PC-3 (cell line): ENCODE measurements around the gene SH2D2A. TPM values are rescaled to one million over a fixed set of nuclear protein-coding genes. Genes with fewer than 3 reads are reported as not detected.
A peak's percentile ranks its signal among the peaks of the same experiment; 100 is the strongest.

Experiments used
- ATAC-seq: fragments of 200-7000 bp; cut with Tn5 transposase; 2 replicates; pipeline ENCODE4 v1.9.1; 2020; ENCODE audit warnings: mild to moderate bottlenecking, moderate library complexity
- BruUV-seq: library from RNA; stranded (reverse); fragments of 400-500 nt; replicated peaks from 2 replicates; lab custom pipeline; 2021; lab: Mats Ljungman, UMichigan
- CTCF ChIA-PET: fragments of 300-600 bp; sonication (Branson Sonifier 250); formaldehyde crosslinking; loops from one replicate; lab custom pipeline; 2022; ENCODE audit warnings: antibody characterized with exemption; lab: Charles Lee
- POLR2A ChIA-PET: fragments of 300-600 bp; sonication (Branson Sonifier 250); formaldehyde crosslinking; loops from one replicate; lab custom pipeline; 2022; ENCODE audit warnings: antibody characterized with exemption; ENCODE audit not compliant: unreplicated experiment; lab: Charles Lee
- DNase-seq: peaks from one replicate; pipeline ENCODE4 v3.0.0-alpha.2; 2015
- H2AFZ ChIP-seq: fragments of 300-600 bp; sonication (generic); 2 replicates; pipeline ENCODE4 v1.6.0; 2016; ENCODE audit warnings: antibody characterized with exemption, low read length
- H3F3A ChIP-seq: fragments of 300-600 bp; sonication (generic); one replicate; pipeline ENCODE4 v1.6.0; 2017; ENCODE audit warnings: antibody characterized with exemption, low read length, control low read depth, mild to moderate bottlenecking; ENCODE audit not compliant: unreplicated experiment
- H3K27ac ChIP-seq: fragments of 300-600 bp; sonication (generic); 2 replicates; pipeline ENCODE4 v1.5.1; 2016; ENCODE audit warnings: mild to moderate bottlenecking, low read length
- H3K27me3 ChIP-seq: fragments of 300-600 bp; sonication (generic); 2 replicates; pipeline ENCODE4 v1.6.1; 2016; ENCODE audit warnings: low read length, mixed read lengths
- H3K36me3 ChIP-seq: fragments of 300-600 bp; sonication (generic); 2 replicates; pipeline ENCODE4 v1.6.1; 2016; ENCODE audit warnings: low read depth, mixed run types, low read length, mixed read lengths
- H3K4me1 ChIP-seq: fragments of 300-600 bp; sonication (generic); 2 replicates; pipeline ENCODE4 v1.5.1; 2016; ENCODE audit warnings: low read length; ENCODE audit not compliant: insufficient read depth
- H3K4me2 ChIP-seq: fragments of 300-600 bp; sonication (generic); 2 replicates; pipeline ENCODE4 v1.6.0; 2016; ENCODE audit warnings: low read length
- H3K4me3 ChIP-seq: fragments of 300-600 bp; sonication (generic); 2 replicates; pipeline ENCODE4 v1.5.1; 2016; ENCODE audit warnings: mild to moderate bottlenecking, low read length, mixed read lengths
- H3K79me2 ChIP-seq: fragments of 300-600 bp; sonication (generic); 2 replicates; pipeline ENCODE4 v1.6.1; 2017; ENCODE audit warnings: low read length, mixed read lengths
- H3K9ac ChIP-seq: fragments of 300-600 bp; sonication (generic); 2 replicates; pipeline ENCODE4 v1.6.0; 2016; ENCODE audit warnings: mild to moderate bottlenecking, low read length
- H3K9me2 ChIP-seq: fragments of 300-600 bp; sonication (generic); replicated peaks from 2 replicates; pipeline ENCODE4 v1.6.1; 2016; ENCODE audit warnings: mixed run types, low read length, mixed read lengths
- H3K9me3 ChIP-seq: fragments of 300-600 bp; sonication (generic); 2 replicates; pipeline ENCODE4 v1.6.1; 2016; ENCODE audit warnings: low read length, mixed read lengths
- H4K20me1 ChIP-seq: fragments of 300-600 bp; sonication (generic); 2 replicates; pipeline ENCODE4 v1.6.1; 2016; ENCODE audit warnings: low read length, mixed read lengths
- EZH2 ChIP-seq: fragments of 300-600 bp; sonication (generic); IDR thresholded peaks from one replicate; pipeline ENCODE4 v1.6.1; 2017; ENCODE audit warnings: antibody characterized with exemption, mild to moderate bottlenecking, low read length; ENCODE audit not compliant: unreplicated experiment
- EZH2phosphoT487 ChIP-seq: fragments of 300-600 bp; sonication (generic); IDR thresholded peaks from 2 replicates; pipeline ENCODE4 v1.6.1; 2018; ENCODE audit warnings: mild to moderate bottlenecking, antibody characterized with exemption, low read length, borderline replicate concordance
- intact Hi-C: fragments of 100-400 bp; cut with micrococcal nuclease; formaldehyde crosslinking; loops from 2 replicates; pipeline ENCODE4 v1.9.0; 2023
- total RNA-seq: library from RNA; depleted of rRNA; stranded (reverse); fragments of >200 nt; gene quantifications from 2 replicates; pipeline ENCODE4 v1.2.3, GENCODE V29; 2014
- TF ChIP-seq, protein P1 (sequence below): fragments of 300-600 bp; sonication (generic); conservative IDR thresholded peaks from 2 replicates; pipeline ENCODE4 v1.5.1; 2017; ENCODE audit warnings: antibody characterized with exemption, low read depth, mild to moderate bottlenecking, low read length

SH2D2A gene
- total RNA-seq, 1 experiment from 2014 or later: 6.9 TPM

DNA sequence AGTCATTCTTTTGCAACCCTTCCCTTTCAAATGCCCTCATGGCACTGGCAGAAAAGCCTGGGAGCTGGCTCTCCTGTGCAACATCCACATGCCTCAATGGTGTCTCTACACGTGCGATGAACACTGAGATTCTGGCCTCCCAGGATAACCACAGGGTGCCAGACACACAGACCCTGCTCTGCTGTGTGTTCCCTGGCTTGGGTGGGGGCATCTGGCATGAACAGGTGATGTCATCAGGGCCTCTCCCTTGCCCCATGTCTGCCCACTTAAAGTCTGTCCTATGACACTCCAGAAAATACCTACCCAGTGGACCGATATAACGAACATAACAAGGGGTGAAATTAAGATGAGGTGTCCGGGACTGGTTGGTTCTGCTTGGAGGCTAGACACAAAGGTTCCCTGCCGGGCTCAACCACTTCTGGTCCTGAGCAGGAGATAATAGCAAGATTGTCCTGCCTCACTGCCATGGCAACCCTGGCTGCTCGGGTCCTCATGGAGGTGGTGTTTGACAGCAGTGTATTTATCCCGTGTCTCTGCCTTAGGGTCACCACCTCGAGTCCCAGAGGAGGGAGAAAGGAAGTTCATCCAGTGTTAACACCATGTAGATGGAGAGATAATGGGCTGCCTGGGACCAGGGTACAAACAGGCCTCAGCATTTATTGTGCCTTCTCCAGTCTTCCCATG is 22.9 kb upstream of the SH2D2A start:
- H3K27me3 ChIP-seq: no peaks in the 10 kb centered on the region
- ATAC-seq (no peak), DNase-seq (no peak)
- TF ChIP-seq EZH2 (no peak), EZH2phosphoT487 (no peak)
- TF ChIP-seq, protein P1, sequence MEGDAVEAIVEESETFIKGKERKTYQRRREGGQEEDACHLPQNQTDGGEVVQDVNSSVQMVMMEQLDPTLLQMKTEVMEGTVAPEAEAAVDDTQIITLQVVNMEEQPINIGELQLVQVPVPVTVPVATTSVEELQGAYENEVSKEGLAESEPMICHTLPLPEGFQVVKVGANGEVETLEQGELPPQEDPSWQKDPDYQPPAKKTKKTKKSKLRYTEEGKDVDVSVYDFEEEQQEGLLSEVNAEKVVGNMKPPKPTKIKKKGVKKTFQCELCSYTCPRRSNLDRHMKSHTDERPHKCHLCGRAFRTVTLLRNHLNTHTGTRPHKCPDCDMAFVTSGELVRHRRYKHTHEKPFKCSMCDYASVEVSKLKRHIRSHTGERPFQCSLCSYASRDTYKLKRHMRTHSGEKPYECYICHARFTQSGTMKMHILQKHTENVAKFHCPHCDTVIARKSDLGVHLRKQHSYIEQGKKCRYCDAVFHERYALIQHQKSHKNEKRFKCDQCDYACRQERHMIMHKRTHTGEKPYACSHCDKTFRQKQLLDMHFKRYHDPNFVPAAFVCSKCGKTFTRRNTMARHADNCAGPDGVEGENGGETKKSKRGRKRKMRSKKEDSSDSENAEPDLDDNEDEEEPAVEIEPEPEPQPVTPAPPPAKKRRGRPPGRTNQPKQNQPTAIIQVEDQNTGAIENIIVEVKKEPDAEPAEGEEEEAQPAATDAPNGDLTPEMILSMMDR: no peak
- no peaks in the 10 kb centered on the region for H3F3A ChIP-seq
- CTCF ChIA-PET: interaction anchor here (1.1 to 2.0 kb wide), 4 partner anchors 21 to 113 kb away, joined by 3 to 13 read pairs (median 7); partner anchors contain the start of gene NTRK1
- H3K27ac ChIP-seq: no peak overlapping the region
- no peaks in the 10 kb centered on the region for H4K20me1 ChIP-seq
- no peaks in the 10 kb centered on the region for H3K4me1 ChIP-seq
- no TSS peak for BruUV-seq
- H3K9me2 ChIP-seq: no peaks in the 10 kb centered on the region
- intact Hi-C loops: loop anchor here (1.0 to 2.0 kb wide), 2 partner anchors 51 to 87 kb away; no protein-coding TSS in a partner anchor
- POLR2A ChIA-PET: no interaction called here
- no peak overlapping the region for H2AFZ ChIP-seq
- H3K79me2 ChIP-seq: no peaks in the 10 kb centered on the region
- H3K9me3 ChIP-seq: no peaks in the 10 kb centered on the region
- no peak overlapping the region for H3K4me2 ChIP-seq
- no peak overlapping the region for H3K9ac ChIP-seq
- H3K36me3 ChIP-seq: no peaks in the 10 kb centered on the region
- no peak overlapping the region for H3K4me3 ChIP-seq

DNA sequence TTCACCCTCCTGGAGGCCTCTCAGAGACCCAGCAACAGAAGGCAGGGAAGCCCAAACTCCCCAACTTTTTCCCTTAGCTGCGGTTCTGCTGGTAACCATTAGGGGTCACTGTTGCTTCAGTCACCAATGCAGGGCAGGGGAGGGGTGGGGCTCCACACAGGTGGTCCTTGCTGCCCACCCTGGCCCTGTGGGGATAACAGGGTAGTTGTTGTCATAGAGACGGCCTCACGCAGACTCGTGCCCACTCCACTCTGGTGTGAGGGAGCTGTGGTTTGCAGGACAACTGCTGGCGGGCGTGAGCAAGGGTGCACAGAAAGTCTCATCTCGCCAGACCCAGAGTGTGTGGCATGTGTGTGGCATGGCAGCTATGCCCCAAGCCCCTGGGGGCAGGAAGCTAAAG is 22.3 kb upstream of the SH2D2A start:
- BruUV-seq: no TSS peak
- Histone ChIP-seq H3K27me3 (no peaks in the 10 kb centered on the region), H3K27ac (no peak overlapping the region), H3K4me3 (no peak overlapping the region), H3K4me1 (no peaks in the 10 kb centered on the region), H3K9me2 (no peaks in the 10 kb centered on the region), H3F3A (no peaks in the 10 kb centered on the region), H2AFZ (no peak overlapping the region), H3K36me3 (no peaks in the 10 kb centered on the region), H3K9me3 (no peaks in the 10 kb centered on the region), H3K4me2 (no peak overlapping the region), H3K9ac (no peak overlapping the region), H3K79me2 (no peaks in the 10 kb centered on the region), H4K20me1 (no peaks in the 10 kb centered on the region)
- DNase-seq: peak; percentile 67
- TF ChIP-seq, protein P1: peak; percentile 98
- TF ChIP-seq EZH2phosphoT487 (no peak), EZH2 (no peak)
- POLR2A ChIA-PET: no interaction called here
- CTCF ChIA-PET: interaction anchor here (0.6 to 2.0 kb wide), 13 partner anchors 13 to 1748 kb away, joined by 3 to 13 read pairs (median 3); partner anchors contain the start of gene NTRK1
- ATAC-seq: peak; percentile 71
- intact Hi-C loops: loop anchor here (1.0 to 2.0 kb wide), 2 partner anchors 51 to 88 kb away; no protein-coding TSS in a partner anchor

DNA sequence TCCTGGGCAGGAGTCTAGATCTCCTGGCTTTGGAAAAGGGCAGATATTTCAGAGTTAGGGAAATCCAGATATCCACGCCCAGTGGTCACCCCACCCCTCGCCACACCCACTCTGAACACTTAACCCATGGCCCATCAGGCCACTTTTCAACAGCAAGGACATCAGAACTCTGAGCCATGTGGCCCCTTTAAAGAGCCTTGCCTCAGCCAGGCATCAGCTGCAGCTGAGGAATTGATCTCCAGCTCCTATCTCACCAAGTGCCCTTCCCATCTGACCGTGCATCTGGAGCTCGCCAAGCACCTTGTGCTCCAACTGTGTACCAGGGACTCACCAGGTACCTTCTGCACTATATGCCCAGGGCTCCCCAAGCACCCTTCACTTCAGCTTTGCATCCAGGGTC is 20.2 kb upstream of the SH2D2A start:
- no peaks in the 10 kb centered on the region for H3K27me3 ChIP-seq
- POLR2A ChIA-PET: no interaction called here
- H2AFZ ChIP-seq: no peak overlapping the region

More for the DNA sequence above, 20.2 kb upstream of the SH2D2A start:
- BruUV-seq: no TSS peak
- no peaks in the 10 kb centered on the region for H3K9me2 ChIP-seq
- DNase-seq: no peak
- no peaks in the 10 kb centered on the region for H3K4me1 ChIP-seq
- no peak for TF ChIP-seq EZH2phosphoT487
- TF ChIP-seq EZH2: no peak
- TF ChIP-seq, protein P1: no peak
- no peak overlapping the region for H3K27ac ChIP-seq
- H3K36me3 ChIP-seq: no peaks in the 10 kb centered on the region
- no peak for ATAC-seq
- H3F3A ChIP-seq: no peaks in the 10 kb centered on the region
- intact Hi-C loops: no loop called here
- no peak overlapping the region for H3K4me2 ChIP-seq
- H3K79me2 ChIP-seq: no peaks in the 10 kb centered on the region
- no peak overlapping the region for H3K4me3 ChIP-seq
- H4K20me1 ChIP-seq: no peaks in the 10 kb centered on the region
- no peaks in the 10 kb centered on the region for H3K9me3 ChIP-seq
- H3K9ac ChIP-seq: no peak overlapping the region
- CTCF ChIA-PET: interaction anchor here (1.5 kb wide), 1 partner anchor 53 kb away, joined by 3 read pairs; no protein-coding TSS in a partner anchor
